HFFc6 (cell line): ENCODE results near the gene MED13L. TPM values are rescaled to one million over a fixed set of nuclear protein-coding genes. Genes with fewer than 3 reads are reported as not detected.

Experiments used
- DNase-seq: peaks from one replicate; pipeline ENCODE4 v3.0.0-alpha.2; 2018
- H3K27ac Mint-ChIP-seq: 2 replicates; pipeline ENCODE4 v1.8.0; 2020; ENCODE audit warnings: mild to moderate bottlenecking, mixed read lengths
- H3K27me3 Mint-ChIP-seq: 2 replicates; pipeline ENCODE4 v1.8.0; 2021; ENCODE audit warnings: mild to moderate bottlenecking, moderate library complexity, mixed read lengths; ENCODE audit not compliant: insufficient read depth
- H3K36me3 Mint-ChIP-seq: 2 replicates; pipeline ENCODE4 v1.8.0; 2021; ENCODE audit warnings: low read depth, mixed read lengths
- H3K4me1 Mint-ChIP-seq: 2 replicates; pipeline ENCODE4 v1.8.0; 2020; ENCODE audit warnings: low read depth, mixed read lengths
- H3K4me3 Mint-ChIP-seq: 2 replicates; pipeline ENCODE4 v1.8.0; 2020; ENCODE audit warnings: mild to moderate bottlenecking, moderate library complexity, mixed read lengths
- H3K9me3 Mint-ChIP-seq: 2 replicates; pipeline ENCODE4 v1.8.0; 2020; ENCODE audit warnings: mild to moderate bottlenecking, mixed read lengths
- CTCF ChIP-seq: fragments of 200-600 bp; sonication (generic); IDR thresholded peaks from 2 replicates; pipeline ENCODE4 v1.5.0; 2021; ENCODE audit warnings: antibody characterized with exemption, mild to moderate bottlenecking
- total RNA-seq, 6 experiments: library from RNA; stranded (reverse); fragmentation: NEBNext Ultra II Directional; extraction: Animal tissue kit (Norgen Biotek cat#: 25700); gene quantifications; 2 replicates in 1 of 6; 3 replicates in 5 of 6; pipeline ENCODE4 v1.2.3, GENCODE V29; 2021

The MED13L gene
- total RNA-seq, 6 experiments from 2014 or later, result 74.5 to 84.2 (median 77.7) TPM

DNA sequence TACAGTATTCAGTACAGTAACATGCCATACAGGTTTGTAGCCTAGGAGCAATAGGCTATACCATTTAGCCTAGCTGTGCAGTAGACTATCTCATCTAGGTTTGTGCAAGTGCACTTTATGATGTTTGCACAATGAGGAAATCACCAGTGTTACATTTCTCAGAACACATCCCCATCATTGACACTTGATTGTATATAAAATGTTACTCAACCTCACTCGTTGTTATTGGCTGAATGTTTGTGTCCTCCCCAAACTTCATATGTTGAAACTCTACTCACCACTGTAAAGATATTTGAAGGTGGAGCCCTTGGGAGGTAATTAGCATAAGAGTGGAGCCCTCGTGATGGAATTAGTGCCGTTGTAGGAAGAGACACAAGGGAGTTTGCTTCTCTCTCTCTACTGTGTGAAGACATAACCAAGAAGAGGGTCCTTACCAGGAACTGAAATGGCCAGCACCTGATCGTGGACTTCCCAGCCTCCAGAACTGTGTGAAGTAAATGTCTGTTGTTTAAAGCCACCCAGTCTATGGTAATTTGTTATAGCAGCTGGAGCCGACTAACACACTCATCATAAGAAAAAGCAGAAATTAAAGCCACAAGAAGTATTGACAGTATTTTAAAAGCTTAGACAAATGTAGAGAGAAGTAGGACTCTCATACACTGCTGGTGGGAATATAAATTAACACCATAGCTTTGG lies 3.2 kb upstream of the MED13L start:
- H3K27ac Mint-ChIP-seq, result no peak overlapping the region
- TF ChIP-seq CTCF, result no peak
- no peaks in the 10 kb centered on the region for H3K9me3 Mint-ChIP-seq
- H3K4me3 Mint-ChIP-seq, result no peak overlapping the region
- no peaks in the 10 kb centered on the region; the same call in none of the 2 replicates for H3K27me3 Mint-ChIP-seq
- H3K36me3 Mint-ChIP-seq, result peaks cover 11% of the 10 kb centered on the region
- DNase-seq, result no peak
- H3K4me1 Mint-ChIP-seq, result peaks cover 15% of the 10 kb centered on the region

- H3K27ac Mint-ChIP-seq, result peak overlapping the region; percentile 81
- TF ChIP-seq CTCF, result no peak
- peaks cover 36% of the 10 kb centered on the region for H3K4me1 Mint-ChIP-seq
- DNase-seq, result no peak
- no peaks in the 10 kb centered on the region; the same call in none of the 2 replicates for H3K27me3 Mint-ChIP-seq
- peaks cover 14% of the 10 kb centered on the region for H3K36me3 Mint-ChIP-seq
- no peaks in the 10 kb centered on the region for H3K9me3 Mint-ChIP-seq
- peak overlapping the region; percentile 81 for H3K4me3 Mint-ChIP-seq
These were observed 1.2 kb upstream of the MED13L start for GRCh38 chr12:116278667-116279066.

DNA sequence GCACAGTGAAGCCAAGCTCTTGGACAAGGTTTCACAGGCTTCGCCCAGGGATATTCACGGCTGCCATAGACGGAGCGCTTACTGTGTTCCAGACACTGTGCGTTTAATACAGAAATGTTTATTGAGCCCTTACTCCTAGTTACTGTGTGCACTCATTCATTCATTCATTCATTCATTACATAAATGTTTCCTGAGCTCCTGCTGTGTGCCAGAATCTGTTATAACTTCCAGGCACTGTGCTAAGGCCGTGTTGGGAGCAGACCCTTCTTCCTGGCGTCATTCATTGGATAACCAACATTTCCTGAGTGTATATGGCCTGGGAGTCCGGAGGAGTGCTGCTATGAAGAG lies 760 bp upstream of the MED13L start:
- DNase-seq, result no peak
- H3K36me3 Mint-ChIP-seq, result peaks cover 14% of the 10 kb centered on the region
- H3K27me3 Mint-ChIP-seq, result no peaks in the 10 kb centered on the region; the same call in none of the 2 replicates
- H3K9me3 Mint-ChIP-seq, result no peaks in the 10 kb centered on the region
- peak overlapping the region; percentile 81 for H3K4me3 Mint-ChIP-seq
- H3K27ac Mint-ChIP-seq, result peak overlapping the region; percentile 81
- no peak for TF ChIP-seq CTCF
- H3K4me1 Mint-ChIP-seq, result peaks cover 40% of the 10 kb centered on the region

- peak overlapping the region; percentile 94 for H3K27ac Mint-ChIP-seq
- H3K4me1 Mint-ChIP-seq, result peaks cover 42% of the 10 kb centered on the region
- DNase-seq, result peak; percentile 60
- H3K36me3 Mint-ChIP-seq, result peaks cover 14% of the 10 kb centered on the region
- H3K9me3 Mint-ChIP-seq, result no peaks in the 10 kb centered on the region
- TF ChIP-seq CTCF, result no peak; the same call in 1 of the 2 replicates
- H3K4me3 Mint-ChIP-seq, result peak overlapping the region; percentile 95
- no peaks in the 10 kb centered on the region; the same call in none of the 2 replicates for H3K27me3 Mint-ChIP-seq
These were observed 634 bp downstream of the MED13L start for GRCh38 chr12:116276652-116277466.

- Mint-ChIP-seq H3K36me3 (peaks cover 18% of the 10 kb centered on the region), H3K27me3 (no peaks in the 10 kb centered on the region; the same call in none of the 2 replicates), H3K27ac (peak overlapping the region; percentile 24; the same call in 1 of the 2 replicates), H3K4me1 (peaks cover 54% of the 10 kb centered on the region), H3K4me3 (peak overlapping the region; percentile 95), H3K9me3 (no peaks in the 10 kb centered on the region)
- TF ChIP-seq CTCF, result no peak
- no peak for DNase-seq
These were observed 2.7 kb downstream of the MED13L start for GRCh38 chr12:116274551-116275375.
